SK-N-SH treated with all-trans-retinoic acid at 6 μM for 48 hours (cell line): ENCODE measurements around the gene USF2.

Experiments
- ATAC-seq: fragments of 200-7000 bp; cut with Tn5 transposase; 3 replicates; pipeline ENCODE4 v1.9.1; 2020; ENCODE audit warnings: mild to moderate bottlenecking, moderate library complexity
- ARNTL ChIP-seq: fragments of 450-650 bp; formaldehyde crosslinking; IDR thresholded peaks from 2 replicates; pipeline ENCODE4 v1.5.0; 2020; ENCODE audit warnings: low read depth, mild to moderate bottlenecking, moderate library complexity, borderline replicate concordance
- BACH2 ChIP-seq: fragments of 250-450 bp; sonication (Bioruptor Pico); IDR thresholded peaks from 2 replicates; pipeline ENCODE4 v1.9.0; 2021; ENCODE audit warnings: mild to moderate bottlenecking, borderline replicate concordance
- ESRRG ChIP-seq: fragments of 250-450 bp; sonication (Bioruptor Pico); IDR thresholded peaks from 2 replicates; pipeline ENCODE4 v1.6.1; 2021; ENCODE audit warnings: mild to moderate bottlenecking
- GLIS3 ChIP-seq: fragments of 250-450 bp; sonication (Bioruptor Pico); IDR thresholded peaks from 2 replicates; pipeline ENCODE4 v1.5.0; 2020; ENCODE audit warnings: mild to moderate bottlenecking, moderate library complexity
- ISL1 ChIP-seq: fragments of 250-450 bp; sonication (Bioruptor Pico); IDR thresholded peaks from 2 replicates; pipeline ENCODE4 v2.1.2; 2022; ENCODE audit warnings: mild to moderate bottlenecking, moderate library complexity
- OSR1 ChIP-seq: fragments of 250-450 bp; sonication (Bioruptor Pico); IDR thresholded peaks from 2 replicates; pipeline ENCODE4 v1.8.0; 2022; ENCODE audit warnings: moderate library complexity, mild to moderate bottlenecking, inconsistent platforms
- PPARA ChIP-seq: fragments of 250-450 bp; sonication (Bioruptor Pico); IDR thresholded peaks from 2 replicates; pipeline ENCODE4 v1.5.0; 2020; ENCODE audit warnings: mild to moderate bottlenecking, borderline replicate concordance
- RARB ChIP-seq: fragments of 250-450 bp; sonication (Bioruptor Pico); IDR thresholded peaks from 2 replicates; pipeline ENCODE4 v1.8.0; 2021; ENCODE audit warnings: mild to moderate bottlenecking, moderate library complexity
- SNAI2 ChIP-seq: fragments of 250-450 bp; sonication (Bioruptor Pico); IDR thresholded peaks from 2 replicates; pipeline ENCODE4 v1.5.0; 2020; ENCODE audit warnings: mild to moderate bottlenecking, moderate library complexity
- TCF4 ChIP-seq: fragments of 250-450 bp; sonication (Bioruptor Pico); IDR thresholded peaks from 2 replicates; pipeline ENCODE4 v1.8.0; 2021; ENCODE audit warnings: mild to moderate bottlenecking, moderate library complexity, borderline replicate concordance
- TOX ChIP-seq: fragments of 250-450 bp; sonication (Bioruptor Pico); IDR thresholded peaks from 2 replicates; pipeline ENCODE4 v1.8.0; 2021; ENCODE audit warnings: mild to moderate bottlenecking, moderate library complexity, borderline replicate concordance
- ZC3H10 ChIP-seq: fragments of 250-450 bp; sonication (Bioruptor Pico); IDR thresholded peaks from 2 replicates; pipeline ENCODE4 v1.5.1; 2021; ENCODE audit warnings: mild to moderate bottlenecking, moderate library complexity
- ZFP3 ChIP-seq: fragments of 250-450 bp; sonication (Bioruptor Pico); IDR thresholded peaks from 2 replicates; pipeline ENCODE4 v1.5.0; 2020; ENCODE audit warnings: mild to moderate bottlenecking, moderate library complexity
- ZFP30 ChIP-seq: fragments of 450-650 bp; formaldehyde crosslinking; IDR thresholded peaks from 2 replicates; pipeline ENCODE4 v1.5.0; 2022; ENCODE audit warnings: mild to moderate bottlenecking, moderate library complexity
- ZNF565 ChIP-seq: fragments of 450-650 bp; formaldehyde crosslinking; conservative IDR thresholded peaks from 2 replicates; pipeline ENCODE4 v1.5.0; 2020; ENCODE audit warnings: low read depth, mild to moderate bottlenecking, moderate library complexity
- ZNF70 ChIP-seq: fragments of 450-650 bp; formaldehyde crosslinking; IDR thresholded peaks from 2 replicates; pipeline ENCODE4 v1.5.0; 2020; ENCODE audit warnings: mild to moderate bottlenecking, moderate library complexity
- ZNF8 ChIP-seq: fragments of 450-650 bp; formaldehyde crosslinking; IDR thresholded peaks from 2 replicates; pipeline ENCODE4 v1.5.0; 2020; ENCODE audit warnings: mild to moderate bottlenecking, moderate library complexity
- TF ChIP-seq, protein P1 (sequence below): fragments of 250-450 bp; sonication (Bioruptor Pico); IDR thresholded peaks from 2 replicates; pipeline ENCODE4 v1.5.1; 2021; ENCODE audit warnings: mild to moderate bottlenecking, moderate library complexity
- TF ChIP-seq, protein P2 (sequence below): fragments of 250-450 bp; sonication (Bioruptor Pico); IDR thresholded peaks from 2 replicates; pipeline ENCODE4 v1.5.0; 2020; ENCODE audit warnings: mild to moderate bottlenecking, moderate library complexity
- TF ChIP-seq, protein P3 (sequence below): fragments of 250-450 bp; sonication (Bioruptor Pico); IDR thresholded peaks from 2 replicates; pipeline ENCODE4 v1.5.1; 2020; ENCODE audit warnings: low read depth, mild to moderate bottlenecking, moderate library complexity
- TF ChIP-seq, protein P4 (sequence below): fragments of 250-450 bp; sonication (Bioruptor Pico); IDR thresholded peaks from 2 replicates; pipeline ENCODE4 v1.8.0; 2021; ENCODE audit warnings: low read depth, mild to moderate bottlenecking, moderate library complexity, borderline replicate concordance
- TF ChIP-seq, protein P5 (sequence below): fragments of 250-450 bp; sonication (Bioruptor Pico); IDR thresholded peaks from 2 replicates; pipeline ENCODE4 v1.8.0; 2020; ENCODE audit warnings: mild to moderate bottlenecking, moderate library complexity, borderline replicate concordance

USF2 gene

DNA sequence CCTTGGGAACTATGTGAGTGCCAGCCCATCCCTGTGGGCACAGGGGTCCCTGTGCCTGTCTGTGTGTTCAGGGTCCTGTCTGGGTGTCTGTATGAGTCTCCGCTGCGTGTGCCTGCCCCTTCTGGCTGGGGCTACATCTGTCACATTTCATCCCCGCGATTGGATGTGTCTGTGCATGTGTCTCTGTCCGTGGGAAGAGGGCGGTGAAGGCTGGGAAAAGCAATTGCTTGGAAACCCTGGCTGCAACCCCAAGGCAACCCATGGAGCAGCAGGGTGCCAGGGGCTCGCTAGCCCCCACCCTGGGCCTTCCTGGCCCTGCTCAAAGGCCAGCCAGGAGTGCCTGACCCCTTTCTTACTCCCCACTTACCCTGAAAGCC, 24.6 kb downstream of the USF2 start:
- TF ChIP-seq, protein P1, sequence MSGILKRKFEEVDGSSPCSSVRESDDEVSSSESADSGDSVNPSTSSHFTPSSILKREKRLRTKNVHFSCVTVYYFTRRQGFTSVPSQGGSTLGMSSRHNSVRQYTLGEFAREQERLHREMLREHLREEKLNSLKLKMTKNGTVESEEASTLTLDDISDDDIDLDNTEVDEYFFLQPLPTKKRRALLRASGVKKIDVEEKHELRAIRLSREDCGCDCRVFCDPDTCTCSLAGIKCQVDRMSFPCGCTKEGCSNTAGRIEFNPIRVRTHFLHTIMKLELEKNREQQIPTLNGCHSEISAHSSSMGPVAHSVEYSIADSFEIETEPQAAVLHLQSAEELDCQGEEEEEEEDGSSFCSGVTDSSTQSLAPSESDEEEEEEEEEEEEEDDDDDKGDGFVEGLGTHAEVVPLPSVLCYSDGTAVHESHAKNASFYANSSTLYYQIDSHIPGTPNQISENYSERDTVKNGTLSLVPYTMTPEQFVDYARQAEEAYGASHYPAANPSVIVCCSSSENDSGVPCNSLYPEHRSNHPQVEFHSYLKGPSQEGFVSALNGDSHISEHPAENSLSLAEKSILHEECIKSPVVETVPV (CRISPR knock-in tag) = no peak
- no peak for TF ChIP-seq ESRRG
- TF ChIP-seq ZNF70 = no peak
- TF ChIP-seq, protein P2, sequence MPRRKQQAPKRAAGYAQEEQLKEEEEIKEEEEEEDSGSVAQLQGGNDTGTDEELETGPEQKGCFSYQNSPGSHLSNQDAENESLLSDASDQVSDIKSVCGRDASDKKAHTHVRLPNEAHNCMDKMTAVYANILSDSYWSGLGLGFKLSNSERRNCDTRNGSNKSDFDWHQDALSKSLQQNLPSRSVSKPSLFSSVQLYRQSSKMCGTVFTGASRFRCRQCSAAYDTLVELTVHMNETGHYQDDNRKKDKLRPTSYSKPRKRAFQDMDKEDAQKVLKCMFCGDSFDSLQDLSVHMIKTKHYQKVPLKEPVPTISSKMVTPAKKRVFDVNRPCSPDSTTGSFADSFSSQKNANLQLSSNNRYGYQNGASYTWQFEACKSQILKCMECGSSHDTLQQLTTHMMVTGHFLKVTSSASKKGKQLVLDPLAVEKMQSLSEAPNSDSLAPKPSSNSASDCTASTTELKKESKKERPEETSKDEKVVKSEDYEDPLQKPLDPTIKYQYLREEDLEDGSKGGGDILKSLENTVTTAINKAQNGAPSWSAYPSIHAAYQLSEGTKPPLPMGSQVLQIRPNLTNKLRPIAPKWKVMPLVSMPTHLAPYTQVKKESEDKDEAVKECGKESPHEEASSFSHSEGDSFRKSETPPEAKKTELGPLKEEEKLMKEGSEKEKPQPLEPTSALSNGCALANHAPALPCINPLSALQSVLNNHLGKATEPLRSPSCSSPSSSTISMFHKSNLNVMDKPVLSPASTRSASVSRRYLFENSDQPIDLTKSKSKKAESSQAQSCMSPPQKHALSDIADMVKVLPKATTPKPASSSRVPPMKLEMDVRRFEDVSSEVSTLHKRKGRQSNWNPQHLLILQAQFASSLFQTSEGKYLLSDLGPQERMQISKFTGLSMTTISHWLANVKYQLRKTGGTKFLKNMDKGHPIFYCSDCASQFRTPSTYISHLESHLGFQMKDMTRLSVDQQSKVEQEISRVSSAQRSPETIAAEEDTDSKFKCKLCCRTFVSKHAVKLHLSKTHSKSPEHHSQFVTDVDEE (CRISPR knock-in tag) = no peak
- no peak for TF ChIP-seq ZFP3 (CRISPR knock-in tag)
- no peak for TF ChIP-seq OSR1
- no peak for TF ChIP-seq ARNTL (CRISPR knock-in tag)
- TF ChIP-seq, protein P3, sequence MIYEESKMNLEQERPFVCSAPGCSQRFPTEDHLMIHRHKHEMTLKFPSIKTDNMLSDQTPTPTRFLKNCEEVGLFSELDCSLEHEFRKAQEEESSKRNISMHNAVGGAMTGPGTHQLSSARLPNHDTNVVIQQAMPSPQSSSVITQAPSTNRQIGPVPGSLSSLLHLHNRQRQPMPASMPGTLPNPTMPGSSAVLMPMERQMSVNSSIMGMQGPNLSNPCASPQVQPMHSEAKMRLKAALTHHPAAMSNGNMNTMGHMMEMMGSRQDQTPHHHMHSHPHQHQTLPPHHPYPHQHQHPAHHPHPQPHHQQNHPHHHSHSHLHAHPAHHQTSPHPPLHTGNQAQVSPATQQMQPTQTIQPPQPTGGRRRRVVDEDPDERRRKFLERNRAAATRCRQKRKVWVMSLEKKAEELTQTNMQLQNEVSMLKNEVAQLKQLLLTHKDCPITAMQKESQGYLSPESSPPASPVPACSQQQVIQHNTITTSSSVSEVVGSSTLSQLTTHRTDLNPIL (CRISPR knock-in tag) = no peak
- TF ChIP-seq BACH2 = no peak
- TF ChIP-seq, protein P4, sequence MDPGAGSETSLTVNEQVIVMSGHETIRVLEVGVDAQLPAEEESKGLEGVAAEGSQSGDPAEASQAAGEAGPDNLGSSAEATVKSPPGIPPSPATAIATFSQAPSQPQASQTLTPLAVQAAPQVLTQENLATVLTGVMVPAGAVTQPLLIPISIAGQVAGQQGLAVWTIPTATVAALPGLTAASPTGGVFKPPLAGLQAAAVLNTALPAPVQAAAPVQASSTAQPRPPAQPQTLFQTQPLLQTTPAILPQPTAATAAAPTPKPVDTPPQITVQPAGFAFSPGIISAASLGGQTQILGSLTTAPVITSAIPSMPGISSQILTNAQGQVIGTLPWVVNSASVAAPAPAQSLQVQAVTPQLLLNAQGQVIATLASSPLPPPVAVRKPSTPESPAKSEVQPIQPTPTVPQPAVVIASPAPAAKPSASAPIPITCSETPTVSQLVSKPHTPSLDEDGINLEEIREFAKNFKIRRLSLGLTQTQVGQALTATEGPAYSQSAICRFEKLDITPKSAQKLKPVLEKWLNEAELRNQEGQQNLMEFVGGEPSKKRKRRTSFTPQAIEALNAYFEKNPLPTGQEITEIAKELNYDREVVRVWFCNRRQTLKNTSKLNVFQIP = no peak
- no peak for TF ChIP-seq ZNF8 (CRISPR knock-in tag)
- TF ChIP-seq TOX (CRISPR knock-in tag) = no peak
- no peak for TF ChIP-seq PPARA (CRISPR knock-in tag)
- no peak for TF ChIP-seq ZNF565
- no peak for TF ChIP-seq GLIS3 (CRISPR knock-in tag)
- TF ChIP-seq TCF4 (CRISPR knock-in tag) = no peak
- no peak; the same call in 2 of the 3 replicates for ATAC-seq

DNA sequence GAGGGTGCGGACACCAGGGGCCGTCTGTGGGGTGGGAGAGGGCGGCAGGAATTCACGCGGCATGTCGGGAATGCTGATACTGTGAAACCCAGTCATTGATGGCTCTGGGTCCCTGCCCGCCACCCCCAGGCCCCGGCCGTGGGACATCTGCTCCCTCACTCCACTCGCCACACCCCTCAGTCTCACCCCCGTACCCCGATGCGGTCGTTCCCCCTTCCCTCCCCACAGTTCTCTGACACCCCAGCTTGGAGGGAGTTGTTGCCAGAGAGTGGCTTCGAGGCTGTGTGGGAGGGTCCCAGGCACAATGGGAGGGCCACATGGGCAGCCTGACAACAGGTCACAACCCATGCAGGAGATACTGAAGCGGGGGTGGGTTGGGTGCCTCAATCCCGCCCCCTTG, 25.0 kb downstream of the USF2 start:
- no peak for ATAC-seq
- no peak for TF ChIP-seq TCF4 (CRISPR knock-in tag)
- no peak for TF ChIP-seq ZC3H10 (CRISPR knock-in tag)
- TF ChIP-seq, protein P4 = no peak
- no peak for TF ChIP-seq ISL1 (CRISPR knock-in tag)
- TF ChIP-seq, protein P1 (CRISPR knock-in tag) = no peak

DNA sequence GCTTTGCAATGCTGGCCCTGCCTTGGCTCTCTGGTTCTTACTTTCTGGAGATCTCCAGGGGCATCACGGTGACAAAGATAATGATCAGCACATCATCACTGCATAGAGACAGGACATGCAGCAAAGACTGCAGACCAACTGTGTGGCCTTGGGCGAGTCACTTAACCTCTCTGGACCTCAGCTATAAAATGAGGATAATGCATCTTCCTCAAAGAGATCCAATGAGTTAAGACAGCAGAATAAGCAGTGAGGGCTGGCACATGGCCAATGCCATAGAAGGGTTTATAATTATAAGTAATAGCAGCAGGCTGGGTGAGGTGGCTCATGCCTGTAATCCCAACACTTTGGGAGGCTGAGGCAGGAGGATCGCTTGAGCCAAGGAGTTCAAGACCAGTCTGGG, 25.6 kb downstream of the USF2 start:
- ATAC-seq = no peak
- no peak for TF ChIP-seq RARB (CRISPR knock-in tag)
- no peak for TF ChIP-seq SNAI2 (CRISPR knock-in tag)
- TF ChIP-seq, protein P5, sequence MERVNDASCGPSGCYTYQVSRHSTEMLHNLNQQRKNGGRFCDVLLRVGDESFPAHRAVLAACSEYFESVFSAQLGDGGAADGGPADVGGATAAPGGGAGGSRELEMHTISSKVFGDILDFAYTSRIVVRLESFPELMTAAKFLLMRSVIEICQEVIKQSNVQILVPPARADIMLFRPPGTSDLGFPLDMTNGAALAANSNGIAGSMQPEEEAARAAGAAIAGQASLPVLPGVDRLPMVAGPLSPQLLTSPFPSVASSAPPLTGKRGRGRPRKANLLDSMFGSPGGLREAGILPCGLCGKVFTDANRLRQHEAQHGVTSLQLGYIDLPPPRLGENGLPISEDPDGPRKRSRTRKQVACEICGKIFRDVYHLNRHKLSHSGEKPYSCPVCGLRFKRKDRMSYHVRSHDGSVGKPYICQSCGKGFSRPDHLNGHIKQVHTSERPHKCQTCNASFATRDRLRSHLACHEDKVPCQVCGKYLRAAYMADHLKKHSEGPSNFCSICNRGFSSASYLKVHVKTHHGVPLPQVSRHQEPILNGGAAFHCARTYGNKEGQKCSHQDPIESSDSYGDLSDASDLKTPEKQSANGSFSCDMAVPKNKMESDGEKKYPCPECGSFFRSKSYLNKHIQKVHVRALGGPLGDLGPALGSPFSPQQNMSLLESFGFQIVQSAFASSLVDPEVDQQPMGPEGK (CRISPR knock-in tag) = no peak
- no peak for TF ChIP-seq TCF4 (CRISPR knock-in tag)
- TF ChIP-seq, protein P2 (CRISPR knock-in tag) = no peak
- TF ChIP-seq, protein P3 (CRISPR knock-in tag) = no peak
- no peak for TF ChIP-seq TOX (CRISPR knock-in tag)
- TF ChIP-seq ZC3H10 (CRISPR knock-in tag) = no peak
- no peak for TF ChIP-seq ZFP30 (CRISPR knock-in tag)
- TF ChIP-seq GLIS3 (CRISPR knock-in tag) = no peak
